SH-SY5Y (cell line): ENCODE data around the gene RPP30.

ENCODE experiments used
- GATA2 ChIP-seq: IDR thresholded peaks from 2 replicates; pipeline ENCODE4 v1.6.1; 2011; ENCODE audit warnings: mild to moderate bottlenecking, low read depth, low read length
- GATA3 ChIP-seq: IDR thresholded peaks from 2 replicates; pipeline ENCODE4 v1.6.1; 2011; ENCODE audit warnings: low read depth, mild to moderate bottlenecking, low read length, moderate library complexity

DNA sequence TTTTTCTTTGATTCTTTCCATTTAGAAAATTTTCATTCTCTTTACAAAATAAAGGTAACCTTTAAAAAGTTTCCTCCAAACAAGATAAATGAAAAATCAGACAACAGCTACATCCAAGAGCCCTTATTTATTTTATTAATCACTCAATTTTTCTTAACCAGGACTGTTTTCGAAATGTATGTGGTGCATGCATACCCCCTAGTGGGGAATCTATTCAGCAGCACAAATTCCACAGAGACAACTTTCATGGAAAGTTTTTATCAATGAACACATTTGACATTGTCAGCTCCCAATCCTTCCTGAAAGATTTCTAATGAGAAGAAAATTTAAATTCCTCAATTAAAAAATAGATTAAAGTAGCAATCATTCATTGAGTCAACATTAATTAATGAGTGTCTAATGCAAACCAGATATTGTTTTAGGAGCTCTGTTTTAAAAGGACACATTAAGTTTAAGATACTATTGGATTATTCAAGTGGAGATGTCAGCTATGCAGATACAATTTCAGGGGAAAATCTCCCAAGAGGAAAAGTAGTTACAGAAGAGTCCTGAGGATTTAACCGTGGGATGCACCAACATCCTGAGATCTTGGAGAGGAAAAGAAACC is 8.8 kb upstream of the RPP30 start:
- no peak for TF ChIP-seq GATA2
- TF ChIP-seq GATA3 = no peak
